ENCODE data around the gene PTPRE.

The PTPRE gene

GRCh38 chr10:128040096-128040495 lies 133.2 kb downstream of the PTPRE start:
- H3K4me3 ChIP-seq (ENCODE audit: low read depth, low read length), result no peak overlapping the region
- no peak for TF ChIP-seq MAX (IDR thresholded peaks at IDR 0.05; ENCODE audit: low read depth, low read length)
- no peak for TF ChIP-seq CTCF (IDR thresholded peaks at IDR 0.05; ENCODE audit: low read depth, low read length)
- no peak for TF ChIP-seq POLR2A (IDR thresholded peaks at IDR 0.05; ENCODE audit: extremely low read depth, insufficient read length)
- no peak for TF ChIP-seq MYC (IDR thresholded peaks at IDR 0.05; ENCODE audit: low read depth, low read length)
- no peak for DNase-seq (ENCODE audit: low read depth)

GRCh38 chr10:128040681-128041080 lies 133.8 kb downstream of the PTPRE start:
- TF ChIP-seq POLR2A (IDR thresholded peaks at IDR 0.05; ENCODE audit: extremely low read depth, insufficient read length), result no peak
- no peak for TF ChIP-seq MYC (IDR thresholded peaks at IDR 0.05; ENCODE audit: low read depth, low read length)
- TF ChIP-seq MAX (IDR thresholded peaks at IDR 0.05; ENCODE audit: low read depth, low read length), result no peak
- TF ChIP-seq CTCF (IDR thresholded peaks at IDR 0.05; ENCODE audit: low read depth, low read length), result no peak
- no peak overlapping the region for H3K4me3 ChIP-seq (ENCODE audit: low read depth, low read length)
- DNase-seq (ENCODE audit: low read depth), result no peak

- peak; percentile 36 for DNase-seq (ENCODE audit: low read depth)
- TF ChIP-seq CTCF (IDR thresholded peaks at IDR 0.05; ENCODE audit: low read depth, low read length) (no peak), MAX (IDR thresholded peaks at IDR 0.05; ENCODE audit: low read depth, low read length) (no peak), POLR2A (IDR thresholded peaks at IDR 0.05; ENCODE audit: extremely low read depth, insufficient read length) (no peak), MYC (IDR thresholded peaks at IDR 0.05; ENCODE audit: low read depth, low read length) (no peak)
- no peak overlapping the region for H3K4me3 ChIP-seq (ENCODE audit: low read depth, low read length)
Measured at GRCh38 chr10:128042131-128042610, 135.3 kb downstream of the PTPRE start.

- no peak for TF ChIP-seq MAX (IDR thresholded peaks at IDR 0.05; ENCODE audit: low read depth, low read length)
- no peak for TF ChIP-seq POLR2A (IDR thresholded peaks at IDR 0.05; ENCODE audit: extremely low read depth, insufficient read length)
- TF ChIP-seq CTCF (IDR thresholded peaks at IDR 0.05; ENCODE audit: low read depth, low read length), result no peak
- TF ChIP-seq MYC (IDR thresholded peaks at IDR 0.05; ENCODE audit: low read depth, low read length), result no peak
- no peak for DNase-seq (ENCODE audit: low read depth)
- H3K4me3 ChIP-seq (ENCODE audit: low read depth, low read length), result no peak overlapping the region
Measured at GRCh38 chr10:128043259-128044045, 136.5 kb downstream of the PTPRE start.

- no peak for DNase-seq (ENCODE audit: low read depth)
- H3K4me3 ChIP-seq (ENCODE audit: low read depth, low read length), result no peak overlapping the region
- no peak for TF ChIP-seq CTCF (IDR thresholded peaks at IDR 0.05; ENCODE audit: low read depth, low read length)
Measured at GRCh38 chr10:128044186-128044585, 137.3 kb downstream of the PTPRE start.
